Measurements from ENCODE around the gene COL24A1.
"Not testable (repeated sequence)": the region's sequence is repeated elsewhere in the genome, so short reads cannot be mapped to it uniquely, and the experiment has no call there.

COL24A1 gene

DNA sequence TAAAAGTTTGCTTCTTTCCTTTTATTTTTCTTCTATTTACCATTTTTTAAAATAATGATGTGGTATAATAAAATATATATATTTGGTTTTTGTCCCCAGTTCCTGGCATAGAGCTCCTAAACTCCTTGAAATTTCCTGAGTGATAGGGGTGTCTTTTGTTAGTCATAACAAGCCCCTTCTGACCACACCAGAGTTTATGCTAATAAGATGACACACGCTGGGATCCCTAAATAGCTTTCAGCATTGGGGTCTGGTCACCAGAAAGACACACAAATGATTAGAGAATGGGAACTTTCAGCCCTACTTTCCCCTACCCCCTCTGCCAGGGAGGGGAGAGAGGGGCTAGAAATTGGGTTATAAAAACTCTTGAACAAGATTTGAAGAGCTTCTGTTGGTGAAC lies 56.2 kb downstream of the COL24A1 start:
- ChIA-PET POLR2A (ENCODE audit: low non-redundant PET) (no interaction called here), CTCF (no interaction called here)
- DNase-seq (ENCODE audit: low spot score): no peak
- no peak overlapping the region for H3K27ac ChIP-seq
- TF ChIP-seq, protein P1, sequence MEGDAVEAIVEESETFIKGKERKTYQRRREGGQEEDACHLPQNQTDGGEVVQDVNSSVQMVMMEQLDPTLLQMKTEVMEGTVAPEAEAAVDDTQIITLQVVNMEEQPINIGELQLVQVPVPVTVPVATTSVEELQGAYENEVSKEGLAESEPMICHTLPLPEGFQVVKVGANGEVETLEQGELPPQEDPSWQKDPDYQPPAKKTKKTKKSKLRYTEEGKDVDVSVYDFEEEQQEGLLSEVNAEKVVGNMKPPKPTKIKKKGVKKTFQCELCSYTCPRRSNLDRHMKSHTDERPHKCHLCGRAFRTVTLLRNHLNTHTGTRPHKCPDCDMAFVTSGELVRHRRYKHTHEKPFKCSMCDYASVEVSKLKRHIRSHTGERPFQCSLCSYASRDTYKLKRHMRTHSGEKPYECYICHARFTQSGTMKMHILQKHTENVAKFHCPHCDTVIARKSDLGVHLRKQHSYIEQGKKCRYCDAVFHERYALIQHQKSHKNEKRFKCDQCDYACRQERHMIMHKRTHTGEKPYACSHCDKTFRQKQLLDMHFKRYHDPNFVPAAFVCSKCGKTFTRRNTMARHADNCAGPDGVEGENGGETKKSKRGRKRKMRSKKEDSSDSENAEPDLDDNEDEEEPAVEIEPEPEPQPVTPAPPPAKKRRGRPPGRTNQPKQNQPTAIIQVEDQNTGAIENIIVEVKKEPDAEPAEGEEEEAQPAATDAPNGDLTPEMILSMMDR (conservative IDR thresholded peaks at IDR 0.05; ENCODE audit: low read depth): no peak

DNA sequence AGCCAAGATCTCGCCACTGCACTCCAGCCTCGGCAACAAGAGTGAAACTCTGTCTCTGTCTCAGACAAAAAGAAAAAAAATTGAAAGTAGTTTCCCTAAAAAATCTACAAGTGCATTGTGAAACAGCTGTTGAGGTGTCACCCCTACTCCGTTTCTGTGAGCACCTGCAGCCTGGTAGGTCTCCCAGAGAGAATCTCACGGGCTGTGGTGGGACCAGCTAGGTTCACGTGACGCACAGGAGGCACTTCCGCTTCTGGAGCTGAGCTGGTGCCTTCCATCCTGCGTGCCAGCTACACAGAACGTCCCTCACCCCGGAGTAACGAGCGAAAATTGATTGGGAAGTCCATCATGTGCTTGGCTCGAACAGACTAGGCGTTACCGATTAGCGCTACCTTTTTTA lies 66.8 kb downstream of the COL24A1 start:
- no peak for DNase-seq (ENCODE audit: low spot score)
- POLR2A ChIA-PET (ENCODE audit: low non-redundant PET): no interaction called here
- TF ChIP-seq, protein P1 (conservative IDR thresholded peaks at IDR 0.05; ENCODE audit: low read depth): no peak
- no peak overlapping the region for H3K27ac ChIP-seq
- CTCF ChIA-PET: interaction anchor here (0.6 kb wide), 1 partner anchor 70 kb away, joined by 4 read pairs; no protein-coding TSS in a partner anchor

DNA sequence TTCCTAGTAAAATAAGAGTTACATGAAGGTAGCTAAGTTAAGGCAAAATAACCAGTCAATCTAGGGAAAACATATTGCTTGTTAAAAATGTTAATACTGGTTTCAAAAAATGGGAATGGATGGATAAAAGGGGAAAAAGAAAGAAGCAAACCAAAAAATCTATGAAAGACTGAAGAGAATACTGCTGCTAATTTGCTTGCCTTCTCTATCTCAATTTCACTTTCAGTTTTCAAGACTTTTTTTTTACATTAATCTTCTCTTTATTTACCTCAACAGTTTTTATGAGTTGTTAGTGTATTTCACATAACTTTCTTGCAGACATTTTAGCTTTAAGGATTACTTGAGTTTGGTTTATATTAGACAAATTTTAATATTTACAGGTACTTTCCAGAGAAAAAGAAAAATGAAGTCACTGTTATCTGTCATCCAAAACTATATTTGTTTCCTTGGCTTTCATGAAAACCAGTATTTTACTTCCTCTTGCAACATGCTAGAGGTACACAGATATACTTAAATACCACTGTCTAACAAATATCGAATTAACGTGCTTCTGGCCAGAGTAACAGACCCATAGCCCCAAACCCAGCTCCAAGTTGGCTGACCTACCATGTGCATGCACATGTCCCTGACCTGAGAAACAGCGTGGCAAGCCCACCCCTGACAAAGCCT lies 70.7 kb downstream of the COL24A1 start:
- no peak overlapping the region for H3K27ac ChIP-seq
- CTCF ChIA-PET: no interaction called here
- TF ChIP-seq, protein P1 (conservative IDR thresholded peaks at IDR 0.05; ENCODE audit: low read depth): no peak
- DNase-seq (ENCODE audit: low spot score): no peak
- POLR2A ChIA-PET (ENCODE audit: low non-redundant PET): no interaction called here

DNA sequence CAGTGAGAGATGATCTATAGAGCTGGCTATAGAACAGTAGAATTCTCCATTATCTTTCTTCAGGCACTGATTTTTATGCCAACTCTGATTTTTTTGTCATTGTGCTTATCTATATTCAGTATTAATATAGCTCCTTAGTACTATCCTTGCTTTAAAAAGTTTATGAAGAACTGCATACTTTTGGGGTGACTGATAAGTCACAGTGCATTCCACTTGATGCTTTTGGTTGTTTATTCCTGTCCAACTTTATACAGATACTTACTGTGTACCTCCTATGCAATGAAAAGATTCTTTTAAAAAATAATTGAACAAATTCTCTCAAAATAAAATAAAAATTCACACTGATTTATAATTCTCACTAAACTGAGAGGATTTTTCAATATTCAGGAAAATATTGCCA lies 71.6 kb downstream of the COL24A1 start:
- TF ChIP-seq, protein P1 (conservative IDR thresholded peaks at IDR 0.05; ENCODE audit: low read depth): no peak
- no peak for DNase-seq (ENCODE audit: low spot score)
- POLR2A ChIA-PET (ENCODE audit: low non-redundant PET): no interaction called here
- H3K27ac ChIP-seq: no peak overlapping the region
- CTCF ChIA-PET: no interaction called here

DNA sequence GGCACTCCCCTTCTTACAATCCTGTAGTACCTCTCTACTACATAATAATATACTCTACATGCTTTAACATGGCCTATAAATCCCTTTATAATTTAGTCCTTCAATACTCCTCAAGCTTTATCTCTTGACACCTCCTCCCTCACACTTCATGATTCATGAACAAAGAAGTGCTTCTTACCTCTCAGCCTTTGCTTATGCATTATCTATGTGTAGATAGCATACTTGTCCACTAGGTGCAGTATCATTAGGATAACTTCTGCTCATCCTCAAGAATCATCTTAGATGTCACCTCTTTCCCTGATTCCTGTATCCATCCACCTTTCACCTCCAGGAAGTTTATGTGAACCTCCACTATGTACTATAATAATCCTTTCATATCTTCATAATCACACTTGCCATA lies 74.4 kb downstream of the COL24A1 start:
- POLR2A ChIA-PET (ENCODE audit: low non-redundant PET): no interaction called here
- no peak overlapping the region for H3K27ac ChIP-seq
- DNase-seq (ENCODE audit: low spot score): peak; percentile 12
- CTCF ChIA-PET: no interaction called here
- TF ChIP-seq, protein P1 (conservative IDR thresholded peaks at IDR 0.05; ENCODE audit: low read depth): no peak

DNA sequence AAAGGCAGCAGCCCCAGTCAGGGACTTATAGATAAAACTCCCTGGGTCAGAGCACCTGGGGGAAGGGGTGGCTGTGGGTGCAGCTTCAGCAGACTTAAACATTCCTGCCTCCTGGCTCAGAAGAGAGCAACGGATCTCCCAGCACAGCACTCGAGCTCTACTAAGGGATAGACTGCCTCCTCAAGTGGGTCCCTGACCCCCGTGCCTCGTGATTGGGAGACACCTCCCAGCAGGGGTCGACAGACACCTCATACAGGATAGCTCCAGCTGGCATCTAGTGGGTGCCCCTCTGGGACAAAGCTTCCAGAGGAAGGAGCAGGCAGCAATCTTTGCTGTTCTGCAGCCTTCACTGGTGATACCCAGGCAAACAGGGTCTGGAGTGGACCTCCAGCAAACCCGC lies 84.1 kb downstream of the COL24A1 start:
- DNase-seq (ENCODE audit: low spot score); POLR2A ChIA-PET (ENCODE audit: low non-redundant PET); H3K27ac ChIP-seq: not testable (repeated sequence)
- CTCF ChIA-PET: interaction anchor here (0.6 kb wide), 1 partner anchor 892 kb away, joined by 3 read pairs; no protein-coding TSS in a partner anchor

DNA sequence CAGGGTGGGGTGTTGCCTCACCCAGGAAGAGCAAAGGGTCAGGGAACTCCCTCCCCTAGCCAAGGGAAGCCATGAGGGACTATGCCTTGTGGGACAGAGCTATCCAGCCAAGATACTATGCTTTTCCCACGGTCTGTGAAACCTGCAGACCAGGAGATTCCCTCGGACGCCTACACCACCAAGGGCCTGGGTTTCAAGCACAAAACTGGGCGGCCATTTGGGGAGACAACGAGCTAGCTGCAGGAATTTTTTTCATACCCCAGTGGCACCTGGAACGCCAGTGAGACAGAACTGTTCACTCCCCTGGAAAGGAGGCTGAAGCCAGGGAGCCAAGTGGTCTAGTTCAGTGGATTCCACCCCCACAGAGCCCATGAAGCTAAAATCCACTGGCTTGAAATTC lies 84.7 kb downstream of the COL24A1 start:
- CTCF ChIA-PET: interaction anchor here (0.6 kb wide), 1 partner anchor 892 kb away, joined by 3 read pairs; no protein-coding TSS in a partner anchor
- DNase-seq (ENCODE audit: low spot score): not testable (repeated sequence)

More for the DNA sequence above, 84.7 kb downstream of the COL24A1 start:
- POLR2A ChIA-PET (ENCODE audit: low non-redundant PET); H3K27ac ChIP-seq: not testable (repeated sequence)
